ENCODE data around the gene POLN.

- TF ChIP-seq EZH2 (IDR thresholded peaks at IDR 0.05; ENCODE audit: low read depth) (no peak), CTCF (conservative IDR thresholded peaks at IDR 0.05) (no peak)
Observed at GRCh38 chr4:2219233-2219760, 22.6 kb downstream of the POLN start.

Measured in PC-9 (cell line).